Hindlimb muscle (tissue), 1 donor: ENCODE results near the gene ZNF462. TPM values are rescaled to one million over a fixed set of nuclear protein-coding genes. Genes with fewer than 3 reads are reported as not detected.
"Not testable (repeated sequence)": the region's sequence is repeated elsewhere in the genome, so short reads cannot be mapped to it uniquely, and the experiment has no call there.

Experiments used
- DNase-seq: peaks from one replicate; pipeline ENCODE4 v3.0.0-alpha.2; 2013
- polyA plus RNA-seq: library from polyadenylated mRNA; unstranded; fragments of 120-200 nt; gene quantifications from one replicate; pipeline ENCODE4 v1.2.1, GENCODE V29; 2013; ENCODE audit not compliant: insufficient read length

The ZNF462 gene
- polyA plus RNA-seq, result 10.5 TPM

GRCh38 chr9:106862821-106863720 is at the start of gene ZNF462:
Gene ZNF462, plus strand, starts transcription at chr9:106863166. Its CDS starts 60,218 bp downstream, at chr9:106923384.
- DNase-seq, result peak; percentile 85

- no peak for DNase-seq
Measured at GRCh38 chr9:106816524-106816923, 46.4 kb upstream of the ZNF462 start.

GRCh38 chr9:106818034-106818433 is 44.9 kb upstream of the ZNF462 start:
- DNase-seq, result no peak

GRCh38 chr9:106820866-106821265 is 42.1 kb upstream of the ZNF462 start:
- DNase-seq, result no peak

DNA sequence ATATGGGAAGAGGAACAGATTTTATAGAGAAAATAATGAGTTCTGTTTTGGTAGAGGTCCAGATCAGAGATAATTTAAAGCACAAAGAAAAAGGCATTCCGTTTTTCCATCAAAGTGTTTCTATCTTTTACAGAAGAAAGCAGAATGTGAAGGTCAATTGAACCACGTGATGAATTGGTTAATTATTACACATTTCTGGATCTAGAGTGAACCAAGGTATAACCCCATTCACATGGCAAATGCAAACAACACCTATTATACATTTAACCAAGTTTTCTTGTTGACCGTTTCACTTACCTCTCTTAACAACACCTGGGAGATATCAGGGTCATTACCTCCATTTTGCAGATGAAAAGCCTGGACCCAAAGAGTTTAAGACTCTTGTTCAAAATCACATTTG is 34.9 kb upstream of the ZNF462 start:
- DNase-seq, result no peak

DNA sequence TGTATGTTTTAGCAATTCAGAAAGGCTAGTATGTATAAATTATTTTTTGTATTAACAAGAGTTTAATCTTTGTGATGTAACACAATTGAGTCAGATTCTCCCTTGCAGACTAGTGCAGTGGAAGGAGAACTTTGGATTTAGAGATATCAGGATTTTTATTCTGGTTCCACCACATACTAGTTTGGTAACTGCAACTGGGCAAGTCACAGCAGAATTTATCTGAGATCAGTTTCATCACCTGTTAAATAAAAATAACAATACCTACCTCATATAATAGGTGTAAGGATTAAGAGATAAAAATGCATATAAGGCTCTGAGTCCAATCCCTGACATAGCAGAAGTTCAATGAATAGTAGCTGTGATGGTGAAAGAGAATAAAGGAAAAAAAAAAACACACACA is 34.0 kb upstream of the ZNF462 start:
- DNase-seq, result no peak

GRCh38 chr9:106829666-106830408 is 33.1 kb upstream of the ZNF462 start:
- peak; percentile 32 for DNase-seq

DNA sequence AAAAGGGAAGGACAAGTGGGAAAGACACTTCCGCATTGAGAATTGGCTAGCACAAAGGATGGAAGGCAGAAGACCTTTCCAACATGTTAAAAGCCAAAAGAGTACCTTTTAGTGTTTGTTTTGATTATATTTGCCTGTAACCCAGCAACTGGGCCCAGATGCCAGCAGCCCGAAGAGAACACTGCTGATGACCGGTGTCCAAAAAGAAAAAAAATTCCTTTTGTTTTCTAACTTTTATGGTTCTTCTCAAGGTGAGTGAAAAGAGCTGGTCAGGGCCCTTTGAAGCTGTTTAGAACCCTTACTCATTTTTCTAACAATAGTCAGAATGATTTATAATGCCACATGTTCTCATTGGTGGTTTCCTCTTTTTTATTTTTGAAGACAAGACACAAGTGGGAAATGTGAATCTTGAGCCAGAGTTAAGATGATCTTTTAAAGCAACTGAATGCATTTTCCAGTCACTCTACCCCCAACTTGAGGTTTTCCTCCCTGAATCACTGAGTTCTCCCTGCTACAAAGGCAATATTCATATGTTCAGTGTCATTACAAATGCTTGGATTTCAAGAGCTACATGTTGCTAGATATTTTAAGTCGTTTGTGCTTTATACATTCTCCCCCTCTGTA is 32.3 kb upstream of the ZNF462 start:
- peak; percentile 54 for DNase-seq

- no peak for DNase-seq
Measured at GRCh38 chr9:106834888-106835287, 28.1 kb upstream of the ZNF462 start.

GRCh38 chr9:106835840-106836239 is 27.1 kb upstream of the ZNF462 start:
- DNase-seq, result no peak

DNA sequence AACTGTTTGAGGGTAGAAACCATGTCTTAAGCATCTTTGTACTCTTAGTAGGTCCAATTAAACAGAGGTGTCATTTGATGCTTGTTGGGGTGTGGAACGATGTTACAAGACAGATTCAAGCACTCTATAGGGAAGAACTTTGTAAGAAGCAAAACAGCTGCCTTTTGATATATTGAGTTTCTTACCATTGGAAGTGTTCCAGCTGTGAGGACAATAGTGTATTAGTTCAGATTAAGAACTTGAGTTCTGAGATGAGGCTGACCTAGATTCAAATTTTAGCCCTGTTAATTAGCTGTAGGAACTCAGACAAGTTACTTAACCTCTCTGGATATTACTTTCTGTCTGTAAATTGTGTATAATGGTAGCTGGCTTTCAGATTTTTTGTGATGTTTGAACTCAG is 19.6 kb upstream of the ZNF462 start:
- DNase-seq, result no peak

DNA sequence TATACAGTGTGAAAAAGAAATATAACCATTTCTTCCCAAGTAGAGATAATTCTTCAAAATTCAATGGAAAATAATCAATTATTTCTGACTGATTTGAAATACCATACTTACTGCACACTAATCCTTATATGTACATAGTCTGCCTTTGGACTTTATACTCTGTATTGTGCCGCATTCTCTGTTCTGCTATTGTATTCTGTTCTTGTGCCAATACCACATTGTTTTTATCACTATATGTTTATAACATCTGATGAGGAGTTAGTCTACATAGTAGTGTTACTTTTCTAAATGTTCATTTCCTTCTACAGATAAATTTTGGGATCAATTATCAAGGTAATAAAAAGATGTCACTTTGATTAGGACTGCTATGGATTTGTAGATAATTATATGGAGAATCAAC is 16.7 kb upstream of the ZNF462 start:
- no peak for DNase-seq

DNA sequence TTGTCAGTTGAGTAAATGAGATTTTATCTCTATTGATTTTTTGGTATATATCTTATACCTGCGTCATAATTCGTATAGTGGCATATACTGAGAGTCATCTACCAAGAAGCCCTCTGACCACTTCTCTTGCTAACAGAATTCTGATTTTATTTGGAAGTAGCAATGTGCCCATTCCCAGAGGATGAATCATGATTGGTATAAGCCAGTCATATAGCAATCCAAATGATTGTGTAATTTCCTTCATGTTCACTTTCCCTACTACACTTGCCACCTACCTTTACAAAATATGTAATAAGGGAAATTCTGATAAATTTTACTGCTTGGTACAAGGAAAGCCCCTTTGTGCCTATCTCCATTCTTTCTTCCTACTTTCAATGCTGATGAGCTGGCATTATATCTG is 16.1 kb upstream of the ZNF462 start:
- DNase-seq, result no peak

- not testable (repeated sequence) for DNase-seq
Measured at GRCh38 chr9:106851640-106852039, 11.3 kb upstream of the ZNF462 start.

DNA sequence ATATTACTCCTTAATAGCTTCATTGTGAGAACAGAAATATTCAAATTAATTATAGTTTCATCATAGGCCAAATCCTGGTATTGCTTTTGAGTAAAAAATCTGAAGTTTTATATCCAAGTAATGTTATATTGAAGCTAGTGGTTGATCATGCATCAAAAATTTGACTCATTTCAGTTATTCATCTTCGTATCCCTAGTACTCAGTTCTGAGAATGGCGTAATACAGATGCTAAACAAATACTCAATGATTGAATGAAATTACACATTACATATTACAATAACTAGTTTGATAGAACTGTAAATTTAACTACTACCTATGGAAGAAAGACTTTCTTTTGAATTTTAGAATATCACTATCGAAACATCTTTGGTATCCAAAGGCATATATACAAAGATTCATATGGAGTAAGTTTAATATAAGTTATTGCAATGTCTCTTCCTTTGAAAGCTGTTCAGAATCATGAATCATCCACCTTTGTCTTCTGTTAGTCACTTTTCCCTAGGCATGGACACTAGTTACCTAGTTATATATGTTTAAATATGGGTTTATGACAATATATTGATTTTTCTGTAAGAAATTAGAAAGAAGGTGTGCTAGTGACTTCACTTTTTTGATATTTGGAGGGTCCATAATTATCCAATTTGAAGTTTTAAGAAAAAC is 5.0 kb upstream of the ZNF462 start:
- DNase-seq, result no peak

GRCh38 chr9:106859957-106860720 is 2.8 kb upstream of the ZNF462 start:
- DNase-seq, result peak; percentile 51

DNA sequence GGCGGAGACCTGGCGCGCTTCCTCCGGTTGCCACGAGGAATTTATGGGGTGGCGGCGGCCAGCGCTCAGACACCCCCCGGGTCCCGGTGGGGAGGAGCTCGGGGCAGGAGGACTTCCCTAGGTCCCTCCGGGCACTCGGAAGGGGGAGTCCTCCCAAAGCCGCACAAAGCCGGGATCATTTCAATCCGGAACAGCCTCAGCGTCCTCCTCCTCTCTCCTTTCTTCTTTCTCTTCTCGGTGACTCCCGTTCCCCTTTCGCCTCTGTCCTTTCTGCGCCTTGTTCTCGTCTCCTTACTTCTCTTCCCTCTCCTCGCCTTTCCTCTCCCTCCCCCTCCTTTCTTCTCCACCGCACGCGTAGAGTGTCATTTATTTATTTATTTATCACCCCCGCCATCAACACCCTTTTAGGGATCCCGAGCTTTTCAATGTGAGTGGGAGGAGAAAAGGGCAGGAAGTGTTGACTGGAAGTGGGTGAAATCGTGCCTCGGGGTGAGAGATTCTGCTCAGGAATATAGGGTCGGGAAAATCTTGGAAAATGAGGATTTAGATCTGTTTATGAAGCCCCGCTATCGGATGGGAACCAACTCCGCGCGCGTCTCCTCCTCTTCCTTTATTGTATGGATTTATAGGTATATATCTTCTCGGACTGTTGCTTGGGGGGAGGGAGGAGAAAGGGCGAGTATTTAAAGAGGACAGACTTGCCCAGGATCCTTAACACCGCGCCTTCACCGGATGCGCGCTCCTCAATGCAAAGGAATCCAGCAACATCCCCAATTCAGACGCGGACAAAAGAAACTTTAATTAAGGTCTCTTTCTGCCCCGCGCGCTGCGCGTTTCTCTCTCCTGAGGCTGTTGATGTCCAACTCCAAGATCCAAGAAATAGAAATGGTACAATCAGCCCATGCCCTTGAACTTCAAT is 2.0 kb upstream of the ZNF462 start:
- peak; percentile 60 for DNase-seq

DNA sequence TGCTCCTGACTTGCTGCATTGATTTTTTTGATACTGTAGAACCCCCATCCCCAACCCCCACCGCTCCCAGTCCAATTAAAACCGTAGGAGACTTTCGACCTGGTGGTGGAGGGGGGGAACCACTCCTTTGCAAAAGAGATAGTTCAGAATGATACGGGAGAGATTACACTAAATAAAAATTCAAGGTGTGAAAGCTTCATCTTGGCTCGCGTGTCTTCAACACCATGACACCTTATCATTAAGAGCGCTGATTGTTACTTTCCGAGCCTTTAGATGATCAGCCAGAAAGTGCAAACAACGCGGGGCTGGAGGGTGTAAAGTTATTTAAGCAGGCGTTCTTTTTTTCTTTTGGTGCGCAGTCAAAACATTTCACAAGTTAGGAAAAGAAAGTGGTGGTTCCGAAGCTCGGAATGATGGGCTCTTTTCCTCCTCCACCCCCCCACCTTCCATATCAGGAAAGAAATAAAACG is 1.3 kb upstream of the ZNF462 start:
- DNase-seq, result no peak

DNA sequence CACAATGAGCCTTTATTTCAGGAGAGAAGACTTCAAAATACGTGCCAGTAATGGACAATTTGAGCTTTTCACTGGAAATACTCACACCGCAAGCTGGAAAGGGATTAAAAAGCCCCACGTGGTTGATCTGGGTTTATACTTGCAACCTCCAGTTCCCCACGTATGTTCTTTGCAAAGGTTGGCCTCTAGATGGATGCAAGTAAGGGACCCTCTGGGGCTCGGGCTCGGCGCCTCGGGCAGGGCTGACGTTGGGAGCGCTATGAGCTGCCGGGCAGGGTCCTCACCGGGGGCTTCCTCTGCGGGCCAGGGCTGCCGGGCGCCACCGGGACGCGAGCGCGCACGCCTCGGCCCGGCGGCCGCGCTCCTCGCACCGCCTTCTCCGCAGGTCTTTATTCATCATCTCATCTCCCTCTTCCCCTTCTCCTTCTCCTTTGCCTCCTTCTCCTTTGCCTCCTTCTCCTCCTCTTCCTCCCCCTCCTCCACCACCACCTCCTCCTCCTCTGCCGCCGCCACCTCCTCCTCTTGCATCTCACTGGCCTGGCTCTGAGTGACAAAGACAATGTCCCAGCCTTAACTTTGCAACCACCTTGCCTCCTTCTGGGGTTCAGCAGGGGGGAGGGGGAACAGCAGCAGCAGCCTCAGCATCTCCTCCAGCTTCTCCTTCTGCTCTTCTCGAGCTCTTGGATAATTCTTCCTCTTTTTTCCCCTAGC is 701 bp upstream of the ZNF462 start:
- peak; percentile 68 for DNase-seq
